ENCODE data around the gene PYCARD. TPM values are rescaled to one million over a fixed set of nuclear protein-coding genes. Genes with fewer than 3 reads are reported as not detected.

PYCARD gene
- total RNA-seq, 2 donors from 2014 or later: 26.3 to 29.8 TPM

DNA sequence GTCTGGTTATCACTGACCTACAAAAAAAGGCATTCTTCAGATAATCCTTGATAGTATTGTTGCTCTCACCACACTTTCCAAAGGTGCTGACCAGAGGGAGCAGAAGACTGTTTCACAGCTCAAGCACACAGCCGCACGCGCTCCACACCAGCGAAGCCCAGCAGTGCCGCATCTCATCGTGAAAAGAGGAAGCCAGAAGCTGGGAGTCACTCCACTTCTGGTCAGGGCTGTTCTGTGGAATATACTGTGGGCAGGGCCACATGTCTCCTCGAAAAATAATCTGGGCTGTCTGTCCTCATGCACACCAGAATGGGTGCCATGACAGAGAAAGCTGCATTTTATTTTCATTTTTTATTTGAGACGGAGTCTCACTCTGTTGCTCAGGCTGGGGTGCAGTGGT is 45.4 kb downstream of the PYCARD start:
- H3K4me1 ChIP-seq (ENCODE audit: control insufficient read depth, insufficient read depth, low read length): peaks cover 7% of the 10 kb centered on the region

More for the DNA sequence above, 45.4 kb downstream of the PYCARD start:
- H3K4me3 ChIP-seq (ENCODE audit: low read length): no peak overlapping the region
- no peak overlapping the region for H3K27ac Mint-ChIP-seq
- TF ChIP-seq, protein P1, sequence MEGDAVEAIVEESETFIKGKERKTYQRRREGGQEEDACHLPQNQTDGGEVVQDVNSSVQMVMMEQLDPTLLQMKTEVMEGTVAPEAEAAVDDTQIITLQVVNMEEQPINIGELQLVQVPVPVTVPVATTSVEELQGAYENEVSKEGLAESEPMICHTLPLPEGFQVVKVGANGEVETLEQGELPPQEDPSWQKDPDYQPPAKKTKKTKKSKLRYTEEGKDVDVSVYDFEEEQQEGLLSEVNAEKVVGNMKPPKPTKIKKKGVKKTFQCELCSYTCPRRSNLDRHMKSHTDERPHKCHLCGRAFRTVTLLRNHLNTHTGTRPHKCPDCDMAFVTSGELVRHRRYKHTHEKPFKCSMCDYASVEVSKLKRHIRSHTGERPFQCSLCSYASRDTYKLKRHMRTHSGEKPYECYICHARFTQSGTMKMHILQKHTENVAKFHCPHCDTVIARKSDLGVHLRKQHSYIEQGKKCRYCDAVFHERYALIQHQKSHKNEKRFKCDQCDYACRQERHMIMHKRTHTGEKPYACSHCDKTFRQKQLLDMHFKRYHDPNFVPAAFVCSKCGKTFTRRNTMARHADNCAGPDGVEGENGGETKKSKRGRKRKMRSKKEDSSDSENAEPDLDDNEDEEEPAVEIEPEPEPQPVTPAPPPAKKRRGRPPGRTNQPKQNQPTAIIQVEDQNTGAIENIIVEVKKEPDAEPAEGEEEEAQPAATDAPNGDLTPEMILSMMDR (conservative IDR thresholded peaks at IDR 0.05): no peak
- H3K4me3 Mint-ChIP-seq: no peak overlapping the region
- H3K27me3 ChIP-seq (ENCODE audit: control insufficient read depth, insufficient read depth, low read length, poor library complexity, severe bottlenecking): no peaks in the 10 kb centered on the region
- no peaks in the 10 kb centered on the region for H3K9me3 ChIP-seq (ENCODE audit: control insufficient read depth, low read length)
- no peak overlapping the region for H3K9ac ChIP-seq (ENCODE audit: extremely low read depth, low read length, poor library complexity, severe bottlenecking)
- H3K27ac ChIP-seq (ENCODE audit: low read depth, low read length): no peak overlapping the region
- peaks cover 6% of the 10 kb centered on the region for H3K27me3 Mint-ChIP-seq (ENCODE audit: insufficient read depth)
- no peaks in the 10 kb centered on the region for H3K9me3 Mint-ChIP-seq
- DNase-seq: no peak
- no peaks in the 10 kb centered on the region for H3K36me3 Mint-ChIP-seq (ENCODE audit: low read depth)
- peaks cover 8% of the 10 kb centered on the region for H3K4me1 Mint-ChIP-seq
- 83 to 87% methylated on average over 7 to 8 of the region's 8 CpGs for WGBS, 2 experiments (ENCODE audit: insufficient coverage in 1 of 2, insufficient read length in 1 of 2)
- no peaks in the 10 kb centered on the region for H3K36me3 ChIP-seq (ENCODE audit: control insufficient read depth, insufficient read depth, low read length)

Other genes with a start within 250 kb of the PYCARD start
- gene SETD1A, start 245.0 kb downstream of the PYCARD start, total RNA-seq: 10 to 100 TPM; 23.8 to 25.0 TPM
- 1 to 10 TPM; 4.1 to 4.8 TPM for gene HSD3B7, start 217.6 kb downstream of the PYCARD start, total RNA-seq
- 1 to 10 TPM; 3.2 to 7.0 TPM for gene STX1B, start 192.1 kb downstream of the PYCARD start, total RNA-seq
- 10 to 100 TPM; 34.4 to 37.6 TPM for gene STX4, start 169.2 kb downstream of the PYCARD start, total RNA-seq
- 10 to 100 TPM; 11.2 to 12.6 TPM for gene ZNF668, start 128.5 kb downstream of the PYCARD start, total RNA-seq
- 10 to 100 TPM; 24.9 to 29.2 TPM for gene ZNF646, start 128.3 kb downstream of the PYCARD start, total RNA-seq
- gene PRSS53, start 113.8 kb downstream of the PYCARD start, total RNA-seq: 1 to 10 TPM; 1.7 to 2.8 TPM
- gene VKORC1, start 108.0 kb downstream of the PYCARD start, total RNA-seq: 10 to 100 TPM; 53.7 to 63.0 TPM
- gene BCKDK, start 94.4 kb downstream of the PYCARD start, total RNA-seq: 10 to 100 TPM; 47.0 to 57.7 TPM
- gene KAT8, start 85.1 kb downstream of the PYCARD start, total RNA-seq: 10 to 100 TPM; 51.0 to 55.8 TPM
- gene PRSS8, start 67.0 kb downstream of the PYCARD start, total RNA-seq: 10 to 100 TPM; 79.7 to 80.1 TPM
- under 1 TPM; 0.22 to 0.71 TPM for gene PRSS36, start 52.7 kb downstream of the PYCARD start, total RNA-seq
- 100 to 1,000 TPM; 698 to 827 TPM for gene FUS, start 22.6 kb downstream of the PYCARD start, total RNA-seq
- under 1 TPM; 0.15 to 0.20 TPM for gene TRIM72, start 11.4 kb upstream of the PYCARD start, total RNA-seq
- not detected for gene PYDC1, start 14.4 kb upstream of the PYCARD start, total RNA-seq
- gene ITGAM, start 57.2 kb upstream of the PYCARD start, total RNA-seq: under 1 TPM; 0.57 to 0.69 TPM
- gene ITGAX, start 152.4 kb upstream of the PYCARD start, total RNA-seq: under 1 TPM in 1 of 2 donors, not detected in 1; 0.22 TPM
- gene ITGAD, start 190.6 kb upstream of the PYCARD start, total RNA-seq: not detected
- not detected for gene COX6A2, start 225.6 kb upstream of the PYCARD start, total RNA-seq
- 1 to 10 TPM in 1 of 2 donors, under 1 TPM in 1; 0.31 to 1.5 TPM for gene ZNF843, start 240.0 kb upstream of the PYCARD start, total RNA-seq